Activated gamma-delta T cell (primary cell): ENCODE data around the gene CTSW.
"Not testable (repeated sequence)": the region's sequence is repeated elsewhere in the genome, so short reads cannot be mapped to it uniquely, and the experiment has no call there.

ENCODE experiments used
- DNase-seq: peaks from one replicate; lab custom pipeline; 2025; lab: John Stamatoyannopoulos, UW

CTSW gene

DNA sequence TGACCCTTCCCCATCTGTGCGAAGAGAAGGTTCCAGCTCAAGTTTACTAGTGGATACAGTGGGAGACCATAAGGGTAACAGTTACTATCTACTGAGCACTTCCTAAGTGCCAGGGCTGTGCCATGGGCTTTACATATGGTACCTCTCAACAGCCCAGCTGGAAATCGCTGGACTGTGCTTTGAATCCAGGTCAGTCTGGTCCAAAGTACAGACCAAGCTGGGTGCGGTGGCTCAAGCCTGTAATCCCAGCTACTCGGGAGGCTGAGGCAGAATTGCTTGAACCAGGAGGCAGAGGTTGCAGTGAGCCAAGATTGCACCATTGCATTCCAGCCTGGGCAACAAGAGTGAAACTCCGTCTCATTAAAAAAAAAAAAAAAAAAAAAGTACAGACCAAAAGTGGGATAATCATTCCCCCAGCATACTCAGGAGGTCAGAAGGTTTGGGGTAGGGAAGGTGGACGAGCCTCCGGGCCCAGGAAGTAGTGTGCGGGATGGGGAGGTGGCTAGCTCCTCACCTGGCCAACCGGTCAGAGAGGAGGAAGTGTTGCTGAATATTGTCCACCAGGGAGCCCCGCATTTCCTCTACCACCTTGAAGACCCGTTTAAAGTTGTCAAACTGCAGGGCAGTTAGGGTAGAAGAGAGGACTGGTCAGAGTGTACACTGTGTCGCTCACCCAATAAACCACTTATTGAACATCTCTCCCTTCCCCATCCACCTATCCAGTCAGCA, 6.3 kb downstream of the CTSW start:
- DNase-seq = no peak

DNA sequence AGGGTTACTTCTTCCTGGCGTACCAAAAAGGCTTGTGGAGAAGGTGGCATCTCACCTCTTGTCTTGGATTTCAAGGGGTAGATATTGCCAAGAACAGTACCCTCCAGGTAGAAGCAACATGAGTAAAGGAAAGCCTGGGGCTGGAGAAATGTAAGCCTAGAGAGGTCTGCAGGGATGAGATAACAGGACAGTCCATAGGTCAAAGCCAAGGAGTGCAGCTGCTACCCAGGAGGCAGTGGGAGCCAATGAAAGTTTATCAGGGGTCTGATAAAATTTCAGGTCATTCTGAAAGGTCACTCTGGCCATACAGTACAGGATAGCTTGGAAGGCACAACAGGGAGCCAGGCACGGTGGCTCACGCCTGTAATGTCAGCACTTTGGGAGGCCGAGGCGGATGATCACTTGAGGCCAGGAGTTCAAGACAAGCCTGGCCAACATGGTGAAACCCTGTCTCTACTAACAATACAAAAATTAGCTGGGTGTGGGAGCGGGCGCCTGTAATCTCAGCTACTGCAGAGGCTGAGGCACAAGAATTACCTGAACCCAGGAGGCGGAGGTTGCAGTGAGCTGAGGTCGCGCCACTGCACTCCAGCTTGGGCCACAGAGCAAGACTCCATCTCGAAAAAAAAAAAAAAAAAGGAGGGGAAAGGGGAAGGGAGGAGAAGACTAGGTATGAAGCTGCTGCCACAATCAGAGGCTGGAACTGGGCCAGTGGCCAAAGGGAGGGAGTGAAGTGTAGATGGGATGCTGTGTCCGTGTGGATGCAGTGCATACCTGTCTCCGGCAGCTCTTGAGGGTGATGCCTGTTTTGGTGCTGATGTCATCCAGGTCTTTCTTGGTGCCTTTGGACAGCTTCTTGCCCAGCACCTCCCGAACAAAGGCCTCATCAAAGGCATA, 7.4 kb downstream of the CTSW start:
- DNase-seq = no peak

DNA sequence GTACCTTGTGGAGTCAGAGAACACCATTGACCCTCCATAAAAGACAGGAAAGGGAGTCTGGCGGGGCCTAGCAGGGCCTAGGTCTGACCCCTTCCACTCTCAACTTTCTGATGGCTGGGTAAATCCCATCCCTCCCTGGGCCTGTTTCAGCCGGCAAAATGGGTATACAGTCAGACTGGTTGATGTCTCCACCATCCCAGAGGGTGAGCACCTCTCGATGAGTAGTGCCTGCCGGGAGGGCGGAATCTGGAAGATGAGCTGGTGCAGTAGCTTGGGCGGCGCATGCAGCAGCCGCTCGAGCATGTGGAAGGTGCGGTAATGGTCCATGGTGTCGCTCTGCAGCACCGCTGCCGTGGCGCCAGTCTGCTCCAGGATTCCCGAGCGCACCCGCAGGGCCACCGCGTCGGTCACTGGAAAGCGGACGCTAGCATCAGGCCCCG, 8.1 kb downstream of the CTSW start:
- DNase-seq = no peak

DNA sequence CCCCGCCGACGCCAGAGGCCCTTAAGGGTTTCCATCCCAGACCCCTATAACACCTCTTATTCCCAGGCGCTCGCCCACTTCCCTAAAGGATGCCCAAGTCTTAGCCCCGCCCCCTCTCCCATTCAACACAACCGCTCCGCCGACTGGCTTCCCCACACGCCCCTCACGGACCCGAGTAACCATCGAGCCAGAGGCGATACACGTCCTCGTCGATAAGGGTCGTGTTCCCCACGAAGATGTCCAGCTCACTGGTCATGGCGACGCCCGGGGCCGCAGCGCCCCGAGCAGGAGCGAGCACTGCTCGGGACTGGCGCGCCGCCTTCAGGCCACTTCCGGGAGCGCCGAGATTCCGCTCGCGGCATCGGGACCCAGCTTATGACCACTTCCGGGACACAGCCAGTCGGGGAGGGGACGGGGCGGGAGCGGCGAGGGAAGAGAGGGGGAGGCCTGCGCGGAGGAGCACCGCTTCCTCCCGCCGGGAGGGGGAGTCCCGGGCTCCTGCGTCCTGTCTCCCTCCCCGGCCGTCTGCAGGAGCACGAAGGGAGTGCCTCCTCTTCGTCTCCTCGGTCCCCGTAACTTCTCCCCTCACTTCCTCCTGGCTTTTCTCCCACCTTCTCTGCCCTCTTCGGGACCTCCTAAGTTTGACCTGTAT, 8.7 kb downstream of the CTSW start, which contains the start of gene FIBP:
Gene FIBP, minus strand, starts transcription at position 309 of the 652 bp plus-strand sequence. Its CDS starts 53 bp downstream, at position 256.
- peak; percentile 93 for DNase-seq

DNA sequence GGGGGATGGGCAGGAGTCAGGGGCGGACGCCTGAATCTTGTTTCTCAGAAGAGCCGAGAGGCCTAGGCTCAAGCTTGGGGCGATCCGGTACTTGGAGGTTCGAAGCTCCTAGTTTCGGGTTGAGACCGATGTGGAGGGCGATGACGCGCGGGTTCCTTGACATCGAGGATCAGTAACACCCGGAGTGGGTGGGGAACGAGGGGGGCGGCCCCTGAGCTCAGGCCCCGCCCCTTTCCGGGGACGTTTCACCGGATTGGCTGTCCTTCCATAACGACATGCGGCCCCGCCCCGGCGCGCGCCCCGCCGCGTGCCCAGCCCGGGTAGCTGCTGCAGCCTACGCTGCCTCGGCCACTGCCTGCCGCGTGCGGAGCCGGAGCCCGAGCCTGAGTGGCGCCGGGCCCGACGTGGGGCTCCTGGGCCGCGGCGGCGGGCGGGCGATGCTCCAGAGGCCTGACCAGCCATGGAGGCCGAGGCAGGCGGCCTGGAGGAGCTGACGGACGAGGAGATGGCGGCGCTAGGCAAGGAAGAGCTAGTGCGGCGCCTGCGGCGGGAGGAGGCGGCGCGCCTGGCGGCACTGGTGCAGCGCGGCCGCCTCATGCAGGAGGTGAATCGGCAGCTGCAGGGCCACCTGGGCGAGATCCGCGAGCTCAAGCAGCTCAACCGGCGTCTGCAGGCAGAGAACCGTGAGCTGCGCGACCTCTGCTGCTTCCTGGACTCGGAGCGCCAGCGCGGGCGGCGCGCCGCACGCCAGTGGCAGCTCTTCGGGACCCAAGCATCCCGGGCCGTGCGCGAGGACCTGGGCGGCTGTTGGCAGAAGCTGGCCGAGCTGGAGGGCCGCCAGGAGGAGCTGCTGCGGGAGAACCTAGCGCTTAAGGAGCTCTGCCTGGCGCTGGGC, 10.9 kb downstream of the CTSW start, which contains the start of gene CCDC85B:
Gene CCDC85B, plus strand, starts transcription at position 350 of the 895 bp plus-strand sequence. Its CDS starts 111 bp downstream, at position 461.
- peak; percentile 94 for DNase-seq

DNA sequence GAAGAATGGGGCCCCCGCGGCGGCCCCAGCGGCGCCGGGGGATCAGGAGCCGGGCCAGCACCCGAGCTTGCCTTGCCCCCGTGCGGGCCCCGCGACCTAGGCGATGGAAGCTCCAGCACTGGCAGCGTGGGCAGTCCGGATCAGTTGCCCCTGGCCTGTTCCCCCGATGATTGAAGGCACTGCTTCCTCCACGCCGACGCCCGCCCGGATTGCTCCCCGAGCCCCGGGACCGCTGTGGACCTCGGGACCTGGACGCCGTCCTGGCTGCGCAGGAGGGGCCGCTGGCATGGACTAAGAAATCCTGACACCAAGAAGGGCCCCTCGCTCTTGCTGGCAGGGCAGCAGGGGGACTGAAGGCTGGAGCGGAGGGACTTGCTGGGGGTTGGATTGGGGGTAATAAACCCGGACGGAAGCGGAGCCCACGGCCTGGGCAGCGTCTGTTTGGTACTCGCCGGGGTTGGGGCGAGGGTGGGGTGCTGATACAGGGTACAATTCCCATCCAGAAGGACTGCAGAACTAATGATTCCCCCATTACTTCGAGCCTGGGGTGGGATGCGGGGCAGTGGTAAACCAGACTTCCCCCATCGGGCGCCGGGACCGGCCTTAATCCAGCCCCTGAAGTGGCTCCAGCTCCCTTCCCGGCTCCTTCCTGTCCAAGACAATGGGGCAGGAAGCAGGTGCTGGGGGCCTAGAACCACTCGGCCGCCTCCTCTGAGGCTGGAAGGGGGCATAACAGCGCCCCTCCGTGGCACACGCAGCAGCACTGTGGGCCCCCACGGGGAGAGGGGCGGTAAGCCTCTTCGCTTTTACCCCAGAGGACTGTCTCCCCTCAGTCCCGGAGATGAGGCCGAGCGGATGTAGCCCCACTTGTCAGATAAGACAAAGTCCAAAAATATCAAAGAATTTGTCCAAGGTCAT, 11.8 kb downstream of the CTSW start:
- DNase-seq = no peak

DNA sequence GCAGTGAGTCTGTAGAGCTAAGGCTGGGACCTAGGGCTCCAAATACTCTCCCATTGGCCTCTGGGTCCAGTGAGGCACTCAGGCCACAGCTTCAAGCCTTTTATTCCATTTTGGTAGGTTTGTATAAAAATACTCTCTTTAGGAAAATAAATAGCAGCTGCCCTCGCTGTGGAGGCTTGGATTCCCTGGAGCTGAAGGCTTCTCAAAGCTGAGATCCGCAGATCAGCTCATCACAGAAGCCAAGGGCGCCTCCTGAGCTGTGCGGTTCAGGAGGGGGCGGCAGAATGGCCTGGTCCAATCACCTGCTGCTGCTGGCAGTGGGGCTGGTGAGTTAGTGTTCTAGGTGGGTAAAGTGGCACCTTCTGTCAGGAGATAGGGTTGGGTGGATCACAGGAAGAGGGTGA, 12.5 kb downstream of the CTSW start:
- DNase-seq = not testable (repeated sequence)

DNA sequence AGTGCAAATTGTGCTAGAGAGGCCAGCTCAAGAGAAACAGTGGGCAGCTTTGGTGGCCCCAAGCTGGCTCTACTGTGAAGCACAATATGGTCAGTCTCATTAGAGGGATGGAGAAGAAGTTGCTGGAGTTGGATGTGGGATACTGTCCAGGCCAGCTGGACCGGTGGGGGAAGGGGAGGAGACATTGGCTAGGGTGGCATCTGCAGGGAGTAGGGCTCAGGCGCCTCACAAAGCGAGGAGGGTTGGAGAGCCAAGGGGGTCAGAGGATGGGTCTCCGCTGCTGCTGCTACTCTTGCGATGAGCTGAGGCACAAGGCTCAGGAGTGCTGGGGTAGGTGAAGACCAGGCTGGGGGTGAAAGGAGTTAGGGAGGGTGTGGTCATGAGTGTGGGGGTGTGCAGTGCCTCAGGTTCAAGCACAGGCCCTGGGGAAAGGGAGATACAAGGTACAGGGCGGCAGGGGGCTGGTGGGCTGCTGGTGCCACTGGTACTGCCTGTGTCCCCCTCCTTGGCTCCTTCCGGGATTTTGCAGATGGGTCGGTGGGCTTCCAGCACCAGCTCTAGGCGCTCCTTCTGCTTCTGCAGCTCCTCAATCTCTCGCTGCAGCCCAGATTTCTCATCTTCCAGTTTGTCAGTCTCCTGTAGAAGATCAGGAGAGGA, 13.2 kb downstream of the CTSW start:
- no peak for DNase-seq

DNA sequence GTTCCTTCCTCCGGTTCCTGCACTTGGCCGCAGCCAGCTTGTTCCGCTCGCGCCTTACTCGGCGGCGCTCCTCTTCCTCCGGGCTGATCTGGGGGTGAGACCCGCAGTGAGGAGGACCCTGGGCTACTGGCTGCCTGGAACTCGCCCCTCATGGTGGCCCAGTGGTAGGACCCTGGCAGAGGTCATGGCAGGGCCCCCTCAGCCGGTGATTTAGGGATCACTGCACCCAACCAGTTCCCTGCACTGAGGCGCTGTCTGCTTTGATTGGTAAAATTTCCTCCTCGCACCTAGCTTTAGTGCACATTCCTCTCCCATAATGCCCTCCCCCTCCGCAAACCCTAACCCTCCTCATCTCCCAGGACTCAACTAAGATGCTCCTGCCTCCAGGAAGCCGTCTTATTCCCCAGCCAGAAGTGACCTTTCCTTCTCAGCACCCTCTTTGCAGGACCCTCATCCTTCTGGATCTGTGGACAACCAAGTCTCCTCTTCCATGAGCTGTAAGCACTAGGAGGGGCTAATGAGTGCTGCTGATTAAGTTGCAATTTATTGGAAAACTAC, 14.5 kb downstream of the CTSW start:
- DNase-seq = no peak

DNA sequence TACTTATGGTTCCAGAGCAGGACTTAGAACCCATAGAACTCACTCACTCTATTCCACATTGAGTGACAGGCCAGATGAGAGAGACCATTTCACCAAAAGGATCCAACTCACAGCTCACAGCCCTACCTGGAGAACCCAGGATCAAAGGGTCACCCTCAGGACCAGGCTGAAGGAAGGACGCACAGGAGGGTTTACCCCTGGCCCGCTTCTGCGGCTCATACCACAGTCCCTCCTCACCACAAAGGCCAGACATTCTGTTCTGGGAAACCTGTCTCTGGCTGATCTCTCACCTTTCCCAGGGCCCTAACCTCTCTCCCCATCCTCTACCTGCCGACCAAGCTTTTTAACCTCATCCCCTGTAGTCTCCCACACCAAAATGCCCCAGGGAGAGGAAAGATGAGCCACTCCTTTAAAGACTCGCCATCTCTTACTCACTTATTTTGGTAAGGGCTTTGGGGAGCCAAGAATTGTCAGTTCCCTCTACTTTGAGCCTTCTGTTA, 15.9 kb downstream of the CTSW start:
- DNase-seq = no peak

DNA sequence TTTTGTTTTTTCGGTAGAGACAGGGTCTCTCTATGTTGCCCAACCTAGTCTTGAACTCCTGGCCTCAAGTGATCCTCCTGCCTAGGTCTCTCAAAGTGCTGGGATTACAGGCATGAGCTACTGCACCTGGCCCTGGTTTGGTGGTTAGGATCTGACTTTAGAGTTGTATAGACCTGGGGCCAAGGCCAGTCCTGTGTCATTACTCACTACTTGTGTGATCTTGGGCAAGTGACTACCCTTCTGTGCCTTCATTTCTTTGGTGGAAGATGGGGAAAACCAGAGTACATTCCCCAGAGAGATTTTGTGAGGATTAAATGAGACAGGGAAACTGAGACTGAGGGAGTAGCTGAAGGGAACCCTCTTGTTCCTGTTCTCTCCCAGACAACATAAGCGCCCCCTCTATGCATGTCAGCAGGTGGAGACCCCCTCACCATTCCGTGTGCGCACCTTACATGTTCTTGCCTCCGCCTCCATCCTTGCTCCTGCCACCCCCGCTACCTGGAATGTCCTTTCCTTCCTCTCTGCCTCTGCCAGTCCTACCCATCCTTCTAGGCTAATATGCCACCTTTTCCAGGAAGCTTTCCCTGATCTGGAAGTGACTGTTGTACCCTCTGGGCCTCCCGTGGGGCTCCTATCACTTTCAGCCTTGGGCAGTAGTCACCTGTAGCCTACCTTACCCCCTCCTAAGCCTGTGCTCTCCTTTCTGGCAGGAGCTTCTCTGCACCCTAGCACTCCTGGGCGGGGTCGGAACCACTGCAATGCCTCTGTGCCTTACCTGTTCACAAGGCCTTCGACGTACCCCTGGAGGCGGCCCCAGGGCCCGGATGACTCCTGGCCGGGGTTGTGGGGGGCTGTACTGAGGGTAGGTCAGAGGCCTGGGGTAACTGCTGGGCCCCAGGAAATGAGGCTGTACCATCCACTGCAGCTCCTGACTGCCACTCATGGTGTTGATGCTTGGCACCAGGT, 16.7 kb downstream of the CTSW start:
- no peak for DNase-seq

DNA sequence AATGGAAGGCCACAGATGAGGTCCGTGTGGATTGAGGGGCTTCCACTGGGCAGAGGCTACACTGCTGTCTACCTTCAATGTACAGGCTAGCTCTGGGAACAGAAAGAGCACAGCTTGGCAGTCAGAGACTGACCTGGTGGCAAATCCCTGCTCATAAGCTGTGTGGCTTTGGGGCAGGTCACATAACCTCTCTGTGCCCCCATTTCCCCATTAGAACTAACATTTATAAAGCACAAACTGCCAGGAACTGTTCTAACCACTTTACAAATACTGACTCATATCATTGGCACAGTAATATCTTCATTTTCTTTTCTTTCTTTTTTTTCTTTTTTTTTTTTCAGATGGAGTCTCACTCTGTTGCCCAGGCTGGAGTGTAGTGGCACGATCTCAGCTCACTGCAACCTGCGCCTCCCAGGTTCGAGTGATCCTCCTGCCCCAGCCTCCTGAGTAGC, 17.4 kb downstream of the CTSW start:
- DNase-seq = no peak

DNA sequence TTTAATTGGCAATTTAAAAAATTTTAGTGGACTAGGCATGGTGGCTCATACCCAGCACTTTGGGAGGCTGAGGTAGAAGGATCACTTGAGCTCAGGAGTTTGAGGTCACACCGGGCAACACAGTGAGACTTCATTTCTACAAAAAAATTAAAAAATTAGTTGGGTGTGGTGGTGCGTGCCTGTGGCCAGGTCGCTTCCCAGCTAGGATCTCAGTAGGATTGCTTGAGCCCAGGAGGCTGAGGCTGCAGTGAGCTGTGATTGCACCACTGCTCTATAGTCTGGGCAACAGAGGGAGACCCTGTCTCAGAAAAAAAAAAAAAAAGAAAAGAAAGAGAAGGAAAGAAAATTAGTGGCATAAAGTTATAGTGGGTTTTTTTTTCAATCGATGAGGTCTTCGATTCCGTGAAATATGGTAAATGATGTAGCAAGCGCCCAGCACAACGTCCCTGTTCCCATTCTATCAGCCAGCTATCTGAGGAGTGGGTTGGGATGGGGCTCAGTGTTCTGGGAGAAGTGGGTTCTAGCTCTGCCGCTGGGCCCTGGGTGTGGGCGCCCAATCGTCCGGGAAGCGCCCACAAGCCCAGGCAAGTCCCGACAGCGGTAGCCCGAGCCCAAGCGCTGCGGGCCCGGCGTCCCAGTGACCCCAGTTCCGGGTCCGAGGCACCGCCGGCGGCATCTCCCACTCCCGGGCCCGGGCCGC, 19.2 kb downstream of the CTSW start:
- DNase-seq = no peak

DNA sequence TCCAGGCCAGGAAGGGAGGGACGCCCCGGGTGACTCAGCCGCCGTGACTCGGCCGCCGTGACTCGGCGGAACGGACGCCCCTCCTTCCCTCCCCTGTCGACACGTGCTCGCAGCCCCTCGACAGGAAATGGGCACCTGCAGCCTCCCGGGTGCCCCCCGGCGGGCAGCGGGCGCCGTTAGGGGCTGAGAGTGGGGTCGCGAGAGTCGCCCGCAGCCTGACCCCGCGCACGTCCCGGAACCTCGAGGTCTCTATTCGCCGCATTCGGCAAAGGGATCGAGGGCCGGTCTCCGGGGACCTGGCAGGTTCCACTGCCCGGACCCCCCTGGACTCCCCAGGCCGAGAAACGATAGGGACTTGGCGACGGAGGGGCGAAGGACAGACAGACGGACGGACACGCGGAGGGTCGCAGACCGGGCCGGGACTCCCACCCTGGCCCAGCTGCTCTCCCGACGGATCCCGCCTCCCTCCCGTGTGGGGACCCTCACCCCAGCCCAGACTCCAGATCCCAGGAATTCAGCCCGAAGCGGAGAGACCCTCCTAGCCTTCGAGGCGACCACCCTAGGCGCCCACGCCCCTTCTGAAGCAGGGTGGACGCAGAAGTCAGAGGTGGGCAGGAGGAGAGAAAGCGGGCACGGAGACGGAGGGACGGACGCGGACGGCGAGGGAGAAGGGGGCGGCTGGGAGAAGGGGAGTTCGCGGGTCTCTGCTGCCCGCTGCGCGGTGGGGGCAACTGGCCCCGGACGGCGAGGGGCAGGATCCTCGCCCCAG, 19.9 kb downstream of the CTSW start:
- DNase-seq = peak; percentile 56

DNA sequence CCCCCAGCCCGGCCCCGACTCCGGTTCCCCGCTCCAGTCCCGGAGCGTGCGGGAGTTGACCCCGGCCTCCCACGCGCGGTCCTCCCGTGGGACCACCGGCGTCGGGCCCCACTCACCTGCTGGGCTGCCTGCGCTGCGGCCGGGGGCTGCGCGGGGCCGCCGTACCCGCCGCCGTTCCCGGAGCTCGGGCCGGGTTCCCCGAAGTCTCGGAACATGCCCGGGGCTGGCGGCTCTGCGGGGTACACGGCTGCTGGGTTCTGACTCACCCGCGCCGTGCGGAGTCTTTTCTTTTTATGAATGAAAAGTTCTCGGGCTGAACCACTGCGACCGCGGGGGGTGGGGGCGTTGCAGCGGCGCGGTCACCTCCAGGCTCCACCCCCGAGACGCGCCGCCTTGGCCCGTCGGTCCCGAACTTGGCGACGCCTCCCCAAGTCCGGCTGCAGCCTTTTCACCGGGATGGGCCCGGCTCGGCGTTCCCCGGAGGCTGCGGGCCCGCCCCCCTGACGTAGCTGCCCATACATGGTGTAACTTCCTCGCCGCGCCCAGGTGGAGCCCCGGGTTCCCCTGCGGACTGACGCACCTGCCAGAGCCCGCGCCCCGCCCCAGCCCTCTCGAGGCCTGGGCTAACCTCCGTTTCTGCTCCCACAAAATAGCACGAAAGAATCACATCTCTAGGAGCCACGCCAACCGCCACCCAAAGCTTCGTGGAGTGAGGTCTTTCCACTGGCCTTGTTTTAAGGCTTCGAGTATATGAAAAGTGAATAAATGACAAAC, 20.7 kb downstream of the CTSW start, which contains the start of gene FOSL1:
Gene FOSL1, minus strand, starts transcription at position 264 of the 774 bp plus-strand sequence. Its CDS starts 49 bp downstream, at position 215.
- DNase-seq = peak; percentile 95

DNA sequence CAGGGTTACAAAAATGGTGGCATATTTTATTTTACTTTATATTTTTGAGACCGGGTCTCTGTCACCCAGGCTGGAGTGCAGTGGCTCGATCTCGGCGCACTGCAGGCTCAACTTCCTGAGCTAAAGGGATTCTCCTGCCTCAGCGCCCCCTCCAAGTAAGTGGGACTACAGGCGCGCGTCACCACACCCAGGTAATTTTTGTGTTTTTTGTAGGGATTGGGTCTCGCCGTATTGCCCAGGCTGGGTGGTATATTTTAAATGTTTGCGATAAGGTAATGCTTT, 21.2 kb downstream of the CTSW start:
- no peak for DNase-seq
